HG03095 (cell line): ENCODE measurements around the gene CUBN.

Experiments used
- ATAC-seq: cut with Tn5 transposase; IDR thresholded peaks from one replicate; pipeline ENCODE4 v1.9.1; 2021; ENCODE audit warnings: moderate library complexity; ENCODE audit not compliant: unreplicated experiment

Gene CUBN

DNA sequence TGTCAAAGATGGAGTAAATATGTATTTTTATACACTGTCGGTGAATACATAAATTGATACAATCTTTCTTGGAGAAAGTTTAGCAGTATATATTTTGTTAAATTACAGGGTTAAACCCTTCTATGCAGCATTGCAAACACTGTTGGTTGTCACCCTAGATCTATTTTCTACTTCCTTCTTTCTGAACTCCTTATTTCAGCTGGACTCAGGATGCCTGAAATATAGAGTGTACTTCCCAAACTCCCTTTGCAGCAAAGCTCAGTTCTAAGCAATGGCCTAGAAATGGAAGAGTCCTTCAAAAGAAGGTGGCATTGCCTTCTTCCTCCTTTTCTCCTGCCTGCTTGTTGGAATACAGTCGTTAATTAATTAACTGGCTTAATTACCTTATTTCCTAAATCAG, 20.6 kb downstream of the CUBN start:
- ATAC-seq: no peak

GRCh38 chr10:17106991-17107390, 22.6 kb downstream of the CUBN start:
- no peak for ATAC-seq

DNA sequence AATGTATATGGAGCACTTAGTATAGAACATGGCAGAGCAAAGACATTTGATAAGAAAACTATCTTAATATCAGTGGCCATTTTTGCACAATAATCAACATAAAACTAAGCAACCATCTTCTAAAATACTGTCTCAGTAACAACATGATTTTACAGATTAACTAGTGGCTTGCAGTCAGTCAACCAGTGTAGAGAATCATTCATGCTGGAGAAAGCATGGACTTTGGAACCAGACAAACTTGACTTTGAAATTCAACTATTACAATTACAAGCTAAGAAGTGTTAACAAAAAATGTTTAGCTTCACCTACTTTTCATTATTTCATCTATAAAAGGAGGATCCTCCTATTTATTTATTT, 27.7 kb downstream of the CUBN start:
- no peak for ATAC-seq

- ATAC-seq: no peak
These were observed 28.2 kb downstream of the CUBN start for GRCh38 chr10:17101257-17101909.

DNA sequence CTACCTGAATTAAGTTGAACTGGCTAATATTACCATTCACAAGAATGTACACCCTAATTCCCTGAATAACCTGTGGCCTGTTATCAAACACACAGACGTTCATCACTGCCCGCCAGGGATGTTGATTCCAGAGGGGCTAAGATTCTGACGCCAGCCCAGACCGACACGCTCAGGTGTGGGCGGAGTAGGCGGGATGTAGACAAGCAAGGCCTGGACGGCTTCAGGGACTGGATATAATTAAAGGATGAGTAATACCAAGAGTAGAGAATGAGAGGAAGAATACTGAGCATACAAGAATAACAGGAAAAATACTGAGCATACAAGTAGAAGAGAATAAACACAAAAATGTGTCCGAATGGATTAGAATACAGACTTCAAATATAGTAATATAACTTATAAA, 29.0 kb downstream of the CUBN start:
- ATAC-seq: no peak

DNA sequence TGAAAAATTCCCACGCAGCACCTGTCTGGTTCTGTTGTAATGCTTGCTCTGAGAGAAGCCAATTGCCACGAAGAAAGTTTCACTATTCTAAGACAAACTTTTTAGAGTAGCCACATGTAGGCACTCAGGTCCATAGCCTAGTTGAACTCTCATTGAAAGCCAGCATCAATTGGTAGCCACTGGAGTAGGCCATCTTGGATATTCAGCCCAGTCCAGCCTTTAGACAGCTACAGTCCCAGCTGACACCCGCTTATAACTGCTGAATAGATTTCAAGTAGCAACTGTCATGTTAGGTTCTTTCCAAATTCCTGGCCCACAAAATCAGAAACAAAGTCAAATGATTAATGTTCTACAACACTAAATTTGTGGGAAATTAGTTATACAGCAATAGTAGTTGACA, 31.6 kb downstream of the CUBN start:
- ATAC-seq: no peak

DNA sequence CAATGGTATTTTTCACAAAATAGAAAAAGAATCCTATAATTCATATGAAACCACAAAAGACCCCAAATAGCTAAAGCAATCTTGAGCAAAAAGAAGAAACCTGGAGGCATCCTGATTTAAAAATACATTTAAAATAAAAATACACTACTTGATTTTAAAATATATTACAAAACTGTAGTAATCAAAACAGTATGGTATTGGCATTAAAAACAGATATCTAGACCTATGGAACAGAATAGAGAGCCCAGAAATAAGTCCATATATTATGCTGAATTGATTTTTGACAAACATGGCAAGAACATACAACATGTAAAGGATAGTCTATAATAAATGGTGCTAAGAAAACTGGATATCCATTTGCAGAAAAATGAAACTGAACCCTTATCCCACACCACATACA, 34.8 kb downstream of the CUBN start:
- ATAC-seq: no peak

- no peak for ATAC-seq
These were observed 36.4 kb downstream of the CUBN start for GRCh38 chr10:17092986-17093803.

- no peak for ATAC-seq
These were observed 37.2 kb downstream of the CUBN start for GRCh38 chr10:17092216-17092944.

GRCh38 chr10:17088118-17088806, 41.3 kb downstream of the CUBN start:
- no peak for ATAC-seq

DNA sequence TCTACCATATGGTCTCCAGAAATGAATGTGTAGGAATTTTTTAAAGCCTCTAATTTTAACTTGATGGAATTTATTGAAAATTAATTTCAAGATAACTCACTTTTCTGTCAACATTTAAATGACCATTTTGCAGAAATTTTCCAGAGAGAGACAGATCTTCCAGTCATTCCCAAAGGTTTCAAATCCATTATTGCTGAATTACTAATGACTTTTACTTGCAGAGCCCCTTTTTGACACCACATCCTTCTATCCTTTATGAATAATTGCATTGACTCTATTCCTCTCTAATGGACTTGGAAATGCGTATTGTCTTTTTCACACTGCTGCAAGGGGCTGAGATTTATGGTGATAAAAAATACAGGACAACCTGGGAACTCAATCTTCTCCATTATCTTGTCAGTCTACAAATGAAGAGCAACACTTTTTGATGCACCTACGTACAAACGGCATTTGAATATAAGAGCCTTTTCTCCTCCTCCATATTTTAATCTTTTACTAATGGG, 42.7 kb downstream of the CUBN start:
- no peak for ATAC-seq

DNA sequence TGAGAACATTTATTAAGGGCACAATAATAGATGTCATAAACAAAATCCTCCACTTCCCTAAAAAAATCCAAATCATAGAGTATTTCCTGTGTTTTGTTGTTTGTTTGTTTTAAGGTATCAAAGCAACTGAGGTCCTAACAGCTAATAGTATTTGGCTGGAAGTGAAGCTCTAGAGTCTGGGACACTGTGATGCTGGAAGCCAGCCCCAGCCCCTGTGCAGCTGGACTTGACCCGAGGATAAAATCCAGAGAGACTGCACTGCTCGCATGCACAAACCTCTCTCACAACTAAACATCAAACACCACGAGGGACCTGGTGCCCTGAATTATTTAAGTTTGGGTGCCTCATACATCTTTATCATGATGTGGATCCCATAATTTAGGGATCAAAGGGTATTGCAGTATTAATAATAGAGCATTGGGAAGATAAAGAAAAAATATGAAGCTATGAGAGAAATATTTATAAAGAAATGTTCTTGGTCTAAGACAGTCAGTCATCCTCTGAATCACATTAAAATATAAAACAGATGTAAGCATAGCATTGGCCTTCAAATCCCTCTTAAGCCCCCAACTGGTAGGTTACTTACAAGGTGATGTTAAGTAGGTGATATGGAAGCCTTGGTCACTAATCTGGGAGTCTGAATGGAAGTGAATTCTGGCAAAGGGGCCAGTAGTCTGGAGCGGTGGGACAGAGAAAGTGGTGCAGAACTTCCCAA, 44.4 kb downstream of the CUBN start:
- no peak for ATAC-seq

- no peak for ATAC-seq
These were observed 45.4 kb downstream of the CUBN start for GRCh38 chr10:17084258-17084657.

- ATAC-seq: no peak
These were observed 48.2 kb downstream of the CUBN start for GRCh38 chr10:17081431-17081830.

DNA sequence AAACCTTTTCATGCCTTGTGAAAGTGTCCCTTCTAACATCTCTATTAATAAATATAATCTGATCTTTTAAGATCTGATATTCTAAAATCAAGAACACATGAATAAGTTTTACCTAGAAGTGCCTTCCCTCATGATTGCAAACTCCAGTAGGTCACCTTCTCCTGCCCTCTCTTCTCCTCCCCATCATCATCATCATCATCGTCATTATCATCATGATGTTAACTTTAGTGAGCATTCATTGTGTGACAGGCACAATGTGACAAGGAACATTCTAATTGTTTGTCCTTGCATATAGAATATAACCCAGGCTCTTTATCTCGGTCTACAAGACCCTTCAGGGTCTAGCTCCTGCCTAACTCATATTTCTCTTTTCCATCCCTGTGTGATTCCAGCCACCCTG, 51.7 kb downstream of the CUBN start:
- no peak for ATAC-seq

- ATAC-seq: no peak
These were observed 52.2 kb downstream of the CUBN start for GRCh38 chr10:17077346-17077781.

- no peak for ATAC-seq
These were observed 52.8 kb downstream of the CUBN start for GRCh38 chr10:17076626-17077345.

GRCh38 chr10:17075533-17076359, 53.9 kb downstream of the CUBN start:
- no peak for ATAC-seq

DNA sequence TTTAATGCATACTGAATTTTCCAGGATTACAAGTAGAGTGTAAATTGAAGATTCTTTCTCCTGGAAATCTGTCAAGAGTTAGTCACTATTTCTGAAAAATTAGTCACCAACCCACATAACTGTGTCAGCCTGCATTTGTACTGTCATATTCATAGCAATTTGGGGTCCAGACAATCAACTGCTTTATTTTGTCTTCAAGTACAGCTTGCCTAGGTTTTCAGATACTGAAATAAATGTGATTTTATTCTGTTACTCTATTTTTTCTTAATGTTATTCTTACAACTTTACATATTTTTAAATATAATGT, 55.1 kb downstream of the CUBN start:
- no peak for ATAC-seq
